ENCODE data around the gene FBXO15.

FBXO15 gene

GRCh38 chr18:74115046-74115445 is 32.6 kb downstream of the FBXO15 start:
- no peak for DNase-seq

GRCh38 chr18:74114116-74114515 is 33.5 kb downstream of the FBXO15 start:
- DNase-seq = no peak

GRCh38 chr18:74113711-74114110 is 33.9 kb downstream of the FBXO15 start:
- no peak for DNase-seq

DNA sequence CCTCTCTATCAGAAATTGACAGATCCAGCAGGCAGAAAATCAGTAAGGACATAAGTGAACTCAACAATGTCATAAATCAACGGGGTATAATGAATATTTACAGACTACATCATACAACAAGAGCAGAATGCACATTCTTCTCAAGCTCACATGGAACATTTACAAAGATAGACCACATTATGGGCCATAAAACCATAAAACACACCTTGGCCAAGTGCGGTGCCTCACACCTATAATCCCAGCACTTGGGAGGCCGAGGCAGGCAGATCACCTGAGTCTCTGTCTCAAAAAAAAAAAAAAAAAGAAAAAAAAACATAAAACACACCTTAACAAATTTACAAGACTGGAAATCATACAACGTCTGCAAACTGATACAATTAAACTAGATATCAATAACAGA is 36.7 kb downstream of the FBXO15 start:
- DNase-seq = no peak

- no peak for DNase-seq
Measured at GRCh38 chr18:74110149-74110548, 37.5 kb downstream of the FBXO15 start.

GRCh38 chr18:74108460-74108859 is 39.2 kb downstream of the FBXO15 start:
- no peak for DNase-seq

DNA sequence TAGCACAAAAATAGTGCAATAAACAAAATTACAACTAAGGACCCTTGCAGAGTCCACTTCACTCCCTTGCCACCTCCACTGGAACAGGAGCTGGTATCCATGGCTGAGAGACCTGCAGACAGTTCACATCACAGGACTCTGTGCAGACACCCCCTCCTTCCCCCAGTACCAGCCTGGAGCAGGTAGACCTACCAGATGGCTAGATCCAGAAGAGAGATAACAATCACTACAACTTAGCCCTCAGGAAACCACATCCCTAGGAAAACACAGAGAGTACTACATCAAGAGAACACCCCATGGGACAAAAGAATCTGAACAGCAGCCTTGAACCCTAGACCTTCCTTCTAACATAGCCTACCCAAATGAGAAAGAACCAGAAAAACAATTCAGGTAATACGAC is 49.8 kb downstream of the FBXO15 start:
- DNase-seq = no peak

GRCh38 chr18:74092922-74093321 is 54.7 kb downstream of the FBXO15 start:
- no peak for DNase-seq

DNA sequence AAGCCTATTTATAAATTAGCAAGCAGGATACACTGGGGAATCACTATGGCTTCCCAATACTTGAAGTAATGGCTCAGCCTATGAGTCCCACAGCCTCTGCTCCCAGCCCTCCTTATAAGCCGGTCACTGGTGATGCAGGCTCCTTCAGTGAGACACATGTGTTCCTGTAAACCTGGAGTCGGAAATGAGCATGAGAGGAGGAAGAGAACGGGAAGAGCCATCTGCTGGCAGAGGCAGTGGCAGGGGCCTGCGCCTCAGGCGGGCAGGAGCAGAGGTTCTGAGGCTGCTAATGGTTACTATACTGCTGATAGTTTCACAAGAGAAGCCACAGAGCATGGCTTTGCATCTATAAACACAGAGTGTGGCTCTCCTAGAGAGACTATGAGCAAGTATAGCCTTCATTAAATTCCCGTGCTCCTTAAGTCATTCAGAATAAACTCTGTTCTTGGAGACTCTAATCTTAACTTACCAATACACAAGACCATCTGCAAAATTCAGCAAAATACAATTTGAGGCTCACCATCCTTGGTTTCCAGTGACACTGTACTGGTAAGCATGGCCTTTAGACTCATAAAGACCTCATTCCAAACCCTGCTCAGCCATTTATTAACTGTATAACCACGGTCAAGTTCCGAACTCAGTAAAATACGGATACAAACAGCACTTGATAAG is 63.3 kb downstream of the FBXO15 start:
- no peak for DNase-seq

DNA sequence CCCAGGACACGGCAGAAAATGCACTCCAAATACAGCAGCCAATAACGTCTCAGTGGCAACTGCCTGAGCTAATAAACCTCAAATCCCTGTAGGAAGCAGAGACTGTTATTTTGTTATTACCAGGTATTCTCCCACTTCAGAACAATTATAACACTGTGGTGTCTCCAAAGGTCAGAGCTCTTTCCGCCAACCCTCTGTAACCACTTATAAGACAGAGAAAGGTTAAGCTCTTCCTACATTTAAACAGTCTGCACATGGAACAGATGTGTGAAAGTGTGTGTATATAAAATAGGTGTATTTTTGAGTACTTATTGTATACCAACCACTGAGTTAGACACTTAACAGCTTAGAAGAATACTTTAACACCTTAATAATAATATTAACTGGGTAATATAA is 64.1 kb downstream of the FBXO15 start:
- DNase-seq = no peak

DNA sequence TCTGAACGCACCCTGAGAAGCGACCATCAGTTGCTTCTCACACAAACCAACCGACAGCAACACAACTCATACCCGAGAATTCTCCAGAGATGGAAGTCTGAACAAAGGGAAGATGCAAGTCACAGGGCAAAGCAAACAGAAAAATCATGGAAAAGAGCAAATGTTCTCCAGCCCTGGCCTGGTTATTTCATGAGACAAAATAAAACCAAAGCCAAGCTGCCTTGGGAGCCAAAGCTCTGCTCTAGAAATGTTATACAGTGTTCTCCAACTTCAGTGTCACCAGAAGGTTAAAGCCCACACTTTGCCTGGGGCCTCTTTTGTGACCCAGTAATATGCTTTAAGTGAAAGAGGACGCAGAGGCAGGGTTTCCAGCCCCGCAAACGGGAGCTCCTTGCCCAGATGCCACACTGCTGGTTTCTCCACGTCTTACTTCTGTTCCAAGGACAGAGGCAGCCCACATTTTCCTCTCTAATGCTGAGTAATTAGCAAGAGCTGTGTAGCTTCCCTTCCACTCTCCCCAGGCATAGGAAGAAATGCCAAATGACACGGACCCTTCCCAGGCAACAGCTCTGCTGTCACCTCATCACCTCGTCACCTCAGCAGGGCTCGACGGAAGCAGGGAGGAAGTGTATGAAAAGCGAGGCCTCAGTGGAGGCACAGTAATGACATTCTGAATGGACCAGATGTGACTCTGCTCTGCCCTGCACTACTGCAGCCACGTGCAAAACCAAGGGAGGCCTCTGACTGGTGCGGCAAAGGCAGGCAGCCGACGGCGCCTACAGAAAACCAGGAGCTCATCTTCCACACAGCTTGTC is 64.7 kb downstream of the FBXO15 start:
- DNase-seq = no peak

GRCh38 chr18:74081966-74082741 is 65.5 kb downstream of the FBXO15 start:
- peak in 45 of 58 donors; percentile 8 to 81 (median 47) for DNase-seq

DNA sequence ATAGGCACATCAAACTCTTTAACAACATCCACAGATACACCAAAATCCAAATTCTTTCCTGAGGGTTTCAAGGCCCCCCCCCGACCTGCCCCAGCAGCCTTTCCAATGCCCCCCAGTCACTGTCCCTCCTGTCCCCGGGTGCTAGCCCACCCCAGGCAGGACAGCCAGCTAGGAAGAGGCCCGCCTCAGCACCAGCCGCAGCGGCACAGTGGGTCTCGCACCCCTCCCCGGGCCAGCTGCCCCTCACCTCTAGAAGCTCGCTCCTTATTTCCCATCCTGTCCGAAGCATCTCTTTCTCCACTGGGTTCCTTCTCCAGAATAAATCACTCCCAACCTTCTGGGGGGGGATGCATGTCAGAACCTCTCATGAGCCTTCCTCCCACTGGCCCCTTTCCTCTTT is 69.4 kb downstream of the FBXO15 start:
- DNase-seq = no peak

- no peak for DNase-seq
Measured at GRCh38 chr18:74074668-74075564, 72.7 kb downstream of the FBXO15 start.

- DNase-seq = no peak
Measured at GRCh38 chr18:74073957-74074667, 73.5 kb downstream of the FBXO15 start.

GRCh38 chr18:74069178-74070050 is 78.2 kb downstream of the FBXO15 start:
- DNase-seq = no peak

DNA sequence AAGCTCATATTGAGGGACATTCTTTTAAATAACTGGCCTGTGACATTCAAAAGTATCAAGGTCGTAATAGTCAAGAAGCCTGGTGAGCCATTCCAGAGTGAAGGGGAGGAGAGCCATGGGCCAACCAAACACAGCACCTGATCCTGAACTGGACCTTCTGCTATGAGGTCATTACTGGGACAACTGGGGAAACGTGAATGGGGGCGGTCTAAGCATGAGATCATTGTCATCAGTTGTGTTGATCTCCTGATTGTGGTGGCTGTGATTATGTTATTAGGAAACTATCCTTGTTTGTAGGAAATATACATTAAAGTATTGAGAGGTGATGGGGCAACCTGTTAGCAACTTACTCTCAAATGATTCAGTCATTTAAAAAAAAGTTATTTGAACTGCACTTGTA is 79.3 kb downstream of the FBXO15 start:
- no peak for DNase-seq

DNA sequence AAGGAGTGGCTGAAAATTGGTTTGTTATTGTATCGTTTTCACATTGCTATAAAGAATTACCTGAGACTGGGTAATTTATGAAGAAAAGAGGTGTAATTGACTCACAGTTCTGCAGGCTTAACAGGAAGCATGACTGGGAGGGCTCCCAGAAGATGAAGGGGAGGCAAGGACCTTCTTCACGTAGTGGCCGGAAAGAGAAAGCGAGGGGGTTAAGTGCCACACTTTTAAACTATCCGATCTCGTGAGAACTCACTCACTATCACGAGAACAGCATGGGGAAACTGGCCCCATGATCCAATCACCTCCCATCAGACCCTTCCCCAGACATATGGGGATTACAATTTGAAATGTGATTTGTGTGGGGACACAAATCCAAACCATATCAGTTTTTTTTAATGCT is 81.6 kb downstream of the FBXO15 start:
- DNase-seq = no peak

DNA sequence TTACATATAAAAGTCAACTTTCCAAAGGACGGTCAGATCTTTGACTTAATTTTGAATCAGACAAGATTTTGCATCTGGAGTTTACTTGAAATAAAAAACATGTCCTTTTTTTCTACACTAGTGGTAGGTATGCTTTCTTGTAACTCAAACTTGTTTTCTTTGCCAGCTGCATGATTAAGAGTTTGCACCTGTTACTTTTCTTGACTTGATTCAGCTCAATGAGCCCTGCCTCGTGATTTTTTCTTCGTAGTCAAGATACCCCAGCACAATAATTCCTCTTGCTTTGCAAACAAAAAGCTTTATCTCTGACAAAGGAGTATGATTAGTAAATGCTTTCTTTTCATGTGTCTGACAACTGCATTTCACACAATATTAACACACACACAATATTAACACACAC is 82.3 kb downstream of the FBXO15 start:
- DNase-seq = no peak

Data from anterior cingulate cortex (tissue), 58 donors.